GM23248 (cell line): ENCODE measurements around the gene CALML3. TPM values are rescaled to one million over a fixed set of nuclear protein-coding genes. Genes with fewer than 3 reads are reported as not detected.

Experiments used
- DNase-seq: peaks from one replicate; pipeline ENCODE4 v3.0.0-alpha.2; 2015
- H2AFZ ChIP-seq: fragments of 200-600 bp; sonication (generic); 2 replicates; pipeline ENCODE4 v1.6.1; 2016; ENCODE audit warnings: antibody characterized with exemption
- H3F3A ChIP-seq: fragments of 200-600 bp; sonication (generic); 2 replicates; pipeline ENCODE4 v1.6.1; 2016; ENCODE audit warnings: mild to moderate bottlenecking, antibody characterized with exemption, mixed run types; ENCODE audit not compliant: insufficient read depth
- H3K27ac ChIP-seq: fragments of 200-600 bp; sonication (generic); 2 replicates; pipeline ENCODE4 v1.5.1; 2016; ENCODE audit warnings: mild to moderate bottlenecking
- H3K27me3 ChIP-seq: fragments of 200-600 bp; sonication (generic); replicated peaks from 2 replicates; pipeline ENCODE4 v1.6.1; 2016; ENCODE audit warnings: mild to moderate bottlenecking; ENCODE audit not compliant: insufficient read depth
- H3K36me3 ChIP-seq: fragments of 200-600 bp; sonication (generic); 2 replicates; pipeline ENCODE4 v1.6.1; 2016; ENCODE audit warnings: low read depth, mild to moderate bottlenecking
- H3K4me1 ChIP-seq: fragments of 200-600 bp; sonication (generic); 2 replicates; pipeline ENCODE4 v1.6.1; 2016; ENCODE audit warnings: mild to moderate bottlenecking; ENCODE audit not compliant: insufficient read depth
- H3K4me2 ChIP-seq: fragments of 200-600 bp; sonication (generic); one replicate; pipeline ENCODE4 v1.6.1; 2016; ENCODE audit warnings: mild to moderate bottlenecking; ENCODE audit not compliant: unreplicated experiment
- H3K4me3 ChIP-seq: fragments of 200-600 bp; sonication (generic); 2 replicates; pipeline ENCODE4 v1.5.1; 2016; ENCODE audit warnings: mild to moderate bottlenecking
- H3K79me2 ChIP-seq: fragments of 200-600 bp; sonication (generic); 2 replicates; pipeline ENCODE4 v1.6.1; 2016; ENCODE audit warnings: mild to moderate bottlenecking; ENCODE audit not compliant: insufficient read depth
- H3K9ac ChIP-seq: fragments of 200-600 bp; sonication (generic); 2 replicates; pipeline ENCODE4 v1.6.1; 2016; ENCODE audit warnings: mild to moderate bottlenecking
- H3K9me2 ChIP-seq: fragments of 200-600 bp; sonication (generic); 2 replicates; pipeline ENCODE4 v1.6.1; 2016; ENCODE audit warnings: mixed run types, mild to moderate bottlenecking, moderate library complexity; ENCODE audit not compliant: insufficient read depth
- H3K9me3 ChIP-seq: fragments of 200-600 bp; sonication (generic); one replicate; pipeline ENCODE4 v1.6.1; 2017; ENCODE audit warnings: low read depth
- H4K20me1 ChIP-seq: fragments of 200-600 bp; sonication (generic); 2 replicates; pipeline ENCODE4 v1.6.0; 2016; ENCODE audit not compliant: insufficient read depth
- EZH2 ChIP-seq: fragments of 200-600 bp; sonication (generic); IDR thresholded peaks from 2 replicates; pipeline ENCODE4 v1.6.1; 2018; ENCODE audit warnings: antibody characterized with exemption, mild to moderate bottlenecking; ENCODE audit not compliant: insufficient read depth, poor library complexity, severe bottlenecking
- EZH2phosphoT487 ChIP-seq: fragments of 200-600 bp; sonication (generic); IDR thresholded peaks from 2 replicates; pipeline ENCODE4 v1.6.1; 2018; ENCODE audit warnings: antibody characterized with exemption, moderate library complexity, mild to moderate bottlenecking, low read depth; ENCODE audit not compliant: insufficient read depth
- WGBS, 2 experiments: methylation state at CpG; one replicate each; pipeline ENCODE4 v1.1.6; 2015 to 2017; ENCODE audit warnings: low lambda C conversion rate in 2 of 2, low coverage in 1 of 2; ENCODE audit errors: missing lambda C conversion rate in 2 of 2; 5-methylcytosine and 5-hydroxymethylcytosine counted together
- in situ Hi-C: fragments of 300-500 bp; cut with MboI; formaldehyde crosslinking; loops from 2 replicates; pipeline ENCODE4 v1.15.0; 2020
- polyA plus RNA-seq: library from polyadenylated mRNA; unstranded; fragments of >200 nt; fragmentation: Nextera tagmentation; extraction: Ambion mirVana; gene quantifications from 2 replicates; pipeline ENCODE4 v1.2.1, GENCODE V29; 2016
- total RNA-seq: library from RNA; depleted of rRNA; stranded (reverse); fragments of >200 nt; shearing (Covaris generic); gene quantifications from 2 replicates; pipeline ENCODE4 v1.2.3, GENCODE V29; 2014

CALML3 gene
- total and polyA plus RNA-seq, 2 experiments from 2014 or later = not detected

GRCh38 chr10:5526691-5527331 is 2.0 kb downstream of the CALML3 start:
- DNase-seq = no peak
- H3K9me2 ChIP-seq = no peaks in the 10 kb centered on the region
- H3K9ac ChIP-seq = no peak overlapping the region
- no peaks in the 10 kb centered on the region for H3K4me1 ChIP-seq
- H3K36me3 ChIP-seq = no peaks in the 10 kb centered on the region
- no peaks in the 10 kb centered on the region for H3K9me3 ChIP-seq
- in situ Hi-C loops = no loop called here
- H3K27me3 ChIP-seq = no peaks in the 10 kb centered on the region
- H3K27ac ChIP-seq = no peak overlapping the region
- no peak overlapping the region for H2AFZ ChIP-seq
- H4K20me1 ChIP-seq = no peaks in the 10 kb centered on the region
- H3K79me2 ChIP-seq = no peaks in the 10 kb centered on the region
- H3F3A ChIP-seq = no peaks in the 10 kb centered on the region
- 75 to 80% methylated on average over 6 to 8 of the region's 8 CpGs for WGBS, 2 experiments
- TF ChIP-seq EZH2phosphoT487 (no peak), EZH2 (no peak)
- H3K4me2 ChIP-seq = no peak overlapping the region
- no peak overlapping the region for H3K4me3 ChIP-seq

GRCh38 chr10:5527332-5528200 is 2.8 kb downstream of the CALML3 start:
- WGBS, 2 experiments = 71 to 75% methylated on average over 10 of the region's 10 CpGs
- in situ Hi-C loops = no loop called here

GRCh38 chr10:5528989-5529701 is 4.4 kb downstream of the CALML3 start:
- DNase-seq = no peak
- Histone ChIP-seq H3K27me3 (no peaks in the 10 kb centered on the region), H3K9ac (no peak overlapping the region), H4K20me1 (no peaks in the 10 kb centered on the region), H3K27ac (no peak overlapping the region), H3K9me2 (no peaks in the 10 kb centered on the region), H3K9me3 (no peaks in the 10 kb centered on the region), H3K4me3 (no peak overlapping the region), H3K4me1 (no peaks in the 10 kb centered on the region), H2AFZ (no peak overlapping the region), H3K79me2 (no peaks in the 10 kb centered on the region), H3K4me2 (no peak overlapping the region), H3K36me3 (no peaks in the 10 kb centered on the region), H3F3A (no peaks in the 10 kb centered on the region)
- WGBS, 2 experiments = 64 to 70% methylated on average over 11 of the region's 11 CpGs
- in situ Hi-C loops = no loop called here
- TF ChIP-seq EZH2 (no peak), EZH2phosphoT487 (no peak)

More at GRCh38 chr10:5527332-5528200, 2.8 kb downstream of the CALML3 start:
- Histone ChIP-seq H3K27me3 (no peaks in the 10 kb centered on the region), H3K4me2 (no peak overlapping the region), H3K4me1 (no peaks in the 10 kb centered on the region), H3K9me2 (no peaks in the 10 kb centered on the region), H3K9me3 (no peaks in the 10 kb centered on the region), H3K79me2 (no peaks in the 10 kb centered on the region), H3K36me3 (no peaks in the 10 kb centered on the region), H3K9ac (no peak overlapping the region), H4K20me1 (no peaks in the 10 kb centered on the region), H3F3A (no peaks in the 10 kb centered on the region), H3K4me3 (no peak overlapping the region), H2AFZ (no peak overlapping the region), H3K27ac (no peak overlapping the region)
- no peak for DNase-seq
- no peak for TF ChIP-seq EZH2
- TF ChIP-seq EZH2phosphoT487 = no peak

- H3F3A ChIP-seq = 0 out of 2 replicates have a peak, but pooled peaks cover 4% of the 10 kb centered on the region
- DNase-seq = no peak
- H3K9me2 ChIP-seq = no peaks in the 10 kb centered on the region
- 81 to 87% methylated on average over 7 of the region's 7 CpGs for WGBS, 2 experiments
- no peak overlapping the region for H3K4me3 ChIP-seq
- no peaks in the 10 kb centered on the region for H3K27me3 ChIP-seq
- no peaks in the 10 kb centered on the region for H3K36me3 ChIP-seq
- no peaks in the 10 kb centered on the region for H3K79me2 ChIP-seq
- H2AFZ ChIP-seq = no peak overlapping the region
- TF ChIP-seq EZH2phosphoT487 (no peak), EZH2 (no peak)
- no peak overlapping the region for H3K27ac ChIP-seq
- in situ Hi-C loops = no loop called here
- H3K9me3 ChIP-seq = no peaks in the 10 kb centered on the region
- no peaks in the 10 kb centered on the region for H4K20me1 ChIP-seq
- H3K4me1 ChIP-seq = no peaks in the 10 kb centered on the region; the same call in 1 of the 2 replicates
- no peak overlapping the region for H3K9ac ChIP-seq
- H3K4me2 ChIP-seq = no peak overlapping the region
Measured at GRCh38 chr10:5529702-5530411, 5.1 kb downstream of the CALML3 start.
